AG09309 (cell line): ENCODE results near the gene NAA50.

ENCODE experiments used
- DNase-seq: peaks from one replicate; pipeline ENCODE4 v3.0.0-alpha.2; 2010; ENCODE audit warnings: low read depth
- H3K4me3 ChIP-seq: 2 replicates; pipeline ENCODE4 v1.5.1; 2011; ENCODE audit warnings: mild to moderate bottlenecking, low read depth, low read length, moderate library complexity; ENCODE audit not compliant: control insufficient read depth
- TF ChIP-seq, protein P1 (sequence below): IDR thresholded peaks from 2 replicates; pipeline ENCODE4 v1.5.1; 2011; ENCODE audit warnings: mild to moderate bottlenecking, low read depth, low read length, inconsistent platforms; ENCODE audit not compliant: insufficient read depth, control insufficient read depth; ENCODE audit errors: missing control alignments

NAA50 gene

DNA sequence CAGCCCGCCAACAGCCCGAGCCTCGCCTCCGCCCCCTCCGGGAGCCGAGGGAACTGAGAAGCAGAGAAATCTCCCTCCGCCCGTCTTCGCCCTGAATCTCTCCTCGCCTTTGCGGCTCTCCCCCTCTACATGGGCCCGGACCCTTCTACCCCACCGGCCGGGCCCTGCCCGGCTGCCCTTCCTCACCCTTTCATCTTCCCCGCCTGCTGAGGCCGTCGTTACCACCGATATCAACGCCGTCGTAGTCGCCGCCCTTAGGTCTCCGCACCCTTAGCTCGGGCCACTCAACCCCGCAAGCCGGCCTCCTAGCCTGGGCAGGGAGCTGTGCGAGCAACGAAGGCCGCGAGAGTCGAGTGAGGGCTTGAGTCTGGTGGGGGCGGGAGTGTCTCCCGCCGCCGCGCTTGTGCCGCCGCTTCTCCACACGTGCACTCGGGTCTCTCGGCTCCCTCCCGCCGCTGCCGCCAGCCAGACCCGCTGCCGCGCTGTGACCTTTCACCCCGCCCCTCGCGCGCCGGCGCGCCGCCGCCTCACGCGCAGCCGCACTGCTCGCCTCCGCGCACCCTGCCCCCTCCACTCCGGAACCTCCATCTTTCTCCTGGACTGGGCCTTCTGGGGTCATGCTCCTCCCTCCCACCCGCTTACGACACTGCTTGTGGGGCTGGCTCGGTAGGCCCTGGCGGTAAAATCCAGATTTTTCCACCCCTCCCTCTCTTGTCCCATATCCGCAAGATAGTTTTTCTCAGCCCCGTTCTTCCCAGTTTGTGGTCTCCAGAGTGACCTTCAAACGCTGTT is at the start of gene NAA50:
NAA50 (minus strand) TSS at position 494 of the 792 bp plus-strand sequence; CDS start at position 194, 300 bp downstream.
- DNase-seq = peak; percentile 77
- H3K4me3 ChIP-seq = peak within 1 kb of the TSS; percentile 100
- TF ChIP-seq, protein P1, sequence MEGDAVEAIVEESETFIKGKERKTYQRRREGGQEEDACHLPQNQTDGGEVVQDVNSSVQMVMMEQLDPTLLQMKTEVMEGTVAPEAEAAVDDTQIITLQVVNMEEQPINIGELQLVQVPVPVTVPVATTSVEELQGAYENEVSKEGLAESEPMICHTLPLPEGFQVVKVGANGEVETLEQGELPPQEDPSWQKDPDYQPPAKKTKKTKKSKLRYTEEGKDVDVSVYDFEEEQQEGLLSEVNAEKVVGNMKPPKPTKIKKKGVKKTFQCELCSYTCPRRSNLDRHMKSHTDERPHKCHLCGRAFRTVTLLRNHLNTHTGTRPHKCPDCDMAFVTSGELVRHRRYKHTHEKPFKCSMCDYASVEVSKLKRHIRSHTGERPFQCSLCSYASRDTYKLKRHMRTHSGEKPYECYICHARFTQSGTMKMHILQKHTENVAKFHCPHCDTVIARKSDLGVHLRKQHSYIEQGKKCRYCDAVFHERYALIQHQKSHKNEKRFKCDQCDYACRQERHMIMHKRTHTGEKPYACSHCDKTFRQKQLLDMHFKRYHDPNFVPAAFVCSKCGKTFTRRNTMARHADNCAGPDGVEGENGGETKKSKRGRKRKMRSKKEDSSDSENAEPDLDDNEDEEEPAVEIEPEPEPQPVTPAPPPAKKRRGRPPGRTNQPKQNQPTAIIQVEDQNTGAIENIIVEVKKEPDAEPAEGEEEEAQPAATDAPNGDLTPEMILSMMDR = peak; percentile 47

- TF ChIP-seq, protein P1 = no peak
- H3K4me3 ChIP-seq = no peak overlapping the region
- DNase-seq = no peak
Measured at GRCh38 chr3:113795693-113796092, 49.6 kb upstream of the NAA50 start.

DNA sequence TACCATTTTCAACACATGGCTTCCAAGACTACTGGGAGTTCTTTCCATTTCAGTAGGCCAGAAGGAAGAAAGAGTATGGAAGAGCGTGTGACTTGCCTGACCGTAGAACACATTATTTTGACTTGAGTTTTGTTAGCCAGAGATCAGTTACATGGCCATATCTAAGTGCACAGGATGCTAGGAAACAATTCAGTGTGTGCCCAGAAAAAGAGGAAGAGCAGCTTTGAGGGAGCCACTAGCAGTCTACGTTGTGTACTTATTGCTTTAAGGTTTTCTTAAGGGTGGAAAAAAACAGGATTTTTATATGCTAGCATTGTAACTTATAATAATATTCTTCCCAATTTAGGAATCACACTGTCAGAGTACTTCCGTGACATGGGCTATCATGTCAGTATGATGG is 48.5 kb upstream of the NAA50 start:
- H3K4me3 ChIP-seq = no peak overlapping the region
- DNase-seq = no peak
- TF ChIP-seq, protein P1 = no peak

GRCh38 chr3:113791381-113791780 is 45.3 kb upstream of the NAA50 start:
- TF ChIP-seq, protein P1 = no peak
- no peak for DNase-seq
- no peak overlapping the region for H3K4me3 ChIP-seq

- TF ChIP-seq, protein P1 = no peak
- no peak for DNase-seq
- no peak overlapping the region for H3K4me3 ChIP-seq
Measured at GRCh38 chr3:113783980-113784379, 37.9 kb upstream of the NAA50 start.

- no peak overlapping the region for H3K4me3 ChIP-seq
- DNase-seq = peak; percentile 97
- TF ChIP-seq, protein P1 = no peak
Measured at GRCh38 chr3:113783463-113783862, 37.4 kb upstream of the NAA50 start.

DNA sequence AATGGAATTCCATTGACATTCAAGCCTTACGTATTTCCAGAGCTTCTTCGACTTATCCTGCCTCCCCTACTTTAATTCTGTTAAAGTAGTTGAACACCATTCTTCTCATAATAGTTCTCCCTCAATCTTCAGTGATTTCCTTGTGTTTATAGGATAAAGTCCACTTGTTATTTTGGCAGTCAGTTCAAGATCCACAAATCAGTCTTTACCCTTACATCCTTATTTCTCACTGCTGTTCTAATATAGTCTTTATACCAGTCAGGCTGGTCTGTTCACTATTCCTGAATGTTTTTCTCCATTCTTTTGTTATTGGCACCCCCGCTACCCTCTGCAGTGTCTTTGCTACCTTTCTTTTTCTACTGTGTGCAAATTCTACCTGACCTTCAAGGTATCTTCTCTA is 30.5 kb upstream of the NAA50 start:
- no peak for DNase-seq
- TF ChIP-seq, protein P1 = no peak
- H3K4me3 ChIP-seq = no peak overlapping the region
